ENCODE results near the gene SAYSD1.

GRCh38 chr6:39114704-39115599 is at the start of gene SAYSD1:
- TF ChIP-seq CTCF (IDR thresholded peaks at IDR 0.05): no peak
- TF ChIP-seq EZH2 (IDR thresholded peaks at IDR 0.05; ENCODE audit: borderline replicate concordance, insufficient read depth, low read depth, low read length, poor library complexity, severe bottlenecking): no peak

Measured in B cell (primary cell).